HCT116 (cell line): ENCODE results near the gene RAD17. TPM values are rescaled to one million over a fixed set of nuclear protein-coding genes. Genes with fewer than 3 reads are reported as not detected.

ENCODE experiments used
- ATAC-seq: fragments of 200-7000 bp; cut with Tn5 transposase; 2 replicates; pipeline ENCODE4 v1.9.1; 2020; ENCODE audit warnings: mild to moderate bottlenecking, moderate library complexity
- BruUV-seq: library from RNA; stranded (reverse); fragments of 400-500 nt; replicated peaks from 2 replicates; lab custom pipeline; 2021; lab: Mats Ljungman, UMichigan
- CTCF ChIA-PET: fragments of 300-600 bp; sonication (Branson Sonifier 250); formaldehyde crosslinking; loops from one replicate; lab custom pipeline; 2021; ENCODE audit warnings: antibody characterized with exemption; lab: Charles Lee
- POLR2A ChIA-PET: fragments of 300-600, 350-600 bp; sonication (Branson Sonifier 250); formaldehyde crosslinking; loops from one replicate; lab custom pipeline; 2021; ENCODE audit warnings: antibody characterized with exemption; lab: Charles Lee
- RAD21 ChIA-PET, 2 experiments: fragments of 300-600 bp; sonication (Branson Sonifier 250); formaldehyde crosslinking; loops; one replicate each; lab custom pipeline; 2023; ENCODE audit warnings: low total read pairs in 2 of 2; ENCODE audit not compliant: uncharacterized antibody in 2 of 2, unreplicated experiment in 2 of 2, low non-redundant PET in 1 of 2; lab: Charles Lee
- DNase-seq: peaks from one replicate; pipeline ENCODE4 v3.0.0-alpha.2; 2010; ENCODE audit warnings: low read depth, low spot score
- H2AFZ ChIP-seq: fragments of 200-600 bp; shearing (Covaris generic), sonication (generic); 2 replicates; pipeline ENCODE4 v1.6.1; 2017; ENCODE audit warnings: low read depth, mixed run types, mixed read lengths, antibody characterized with exemption, low read length; ENCODE audit not compliant: poor library complexity, severe bottlenecking
- H3K27ac ChIP-seq: 2 replicates; pipeline ENCODE4 v1.5.1; 2012; ENCODE audit warnings: low read depth, low read length
- H3K27me3 ChIP-seq: fragments of 200-600 bp; sonication (generic); 2 replicates; pipeline ENCODE4 v1.6.1; 2016; ENCODE audit warnings: mixed run types, low read length, mixed read lengths; ENCODE audit not compliant: insufficient read depth
- H3K36me3 ChIP-seq, 2 experiments: fragments of 200-500 bp in 1 of 2; fragments of 200-600 bp in 1 of 2; sonication (Bioruptor generic) in 1 of 2; sonication (generic) in 1 of 2; 2 replicates each; pipeline versions ENCODE4 v1.5.1 to v1.6.1; 2014 to 2016; ENCODE audit warnings: low read length in 2 of 2, inconsistent platforms in 1 of 2, mixed read lengths in 1 of 2, mixed run types in 1 of 2; ENCODE audit not compliant: insufficient read depth in 2 of 2, control insufficient read depth in 1 of 2
- H3K4me1 ChIP-seq, 2 experiments: fragments of 200-600 bp in 1 of 2; sonication (generic) in 1 of 2; 2 replicates each; pipeline versions ENCODE4 v1.5.1 to v1.6.1; 2012 to 2017; ENCODE audit warnings: low read length in 2 of 2, inconsistent platforms in 1 of 2, mild to moderate bottlenecking in 1 of 2, mixed read lengths in 1 of 2, mixed run types in 1 of 2, moderate library complexity in 1 of 2; ENCODE audit not compliant: insufficient read depth in 2 of 2, control insufficient read depth in 1 of 2
- H3K4me2 ChIP-seq: fragments of 200-600 bp; sonication (generic); 2 replicates; pipeline ENCODE4 v1.6.1; 2017; ENCODE audit warnings: mixed run types, low read length, mixed read lengths
- H3K4me3 ChIP-seq, 2 experiments: fragments of 200-600 bp in 1 of 2; sonication (generic) in 1 of 2; replicated peaks in 1 of 2; 2 replicates each; pipeline ENCODE4 v1.5.1; 2011 to 2016; ENCODE audit warnings: low read length in 2 of 2, control low read depth in 1 of 2, low read depth in 1 of 2, mild to moderate bottlenecking in 1 of 2, mixed read lengths in 1 of 2, mixed run types in 1 of 2
- H3K79me2 ChIP-seq: fragments of 200-600 bp; sonication (generic); 2 replicates; pipeline ENCODE4 v1.6.1; 2017; ENCODE audit warnings: mild to moderate bottlenecking, mixed run types, low read length, moderate library complexity, mixed read lengths; ENCODE audit not compliant: insufficient read depth
- H3K9ac ChIP-seq: fragments of 200-600 bp; sonication (generic); 2 replicates; pipeline ENCODE4 v1.6.1; 2016; ENCODE audit warnings: low read length, mixed read lengths
- H3K9me2 ChIP-seq: fragments of 200-600 bp; sonication (generic), shearing (Covaris generic); 2 replicates; pipeline ENCODE4 v1.6.1; 2017; ENCODE audit warnings: mixed run types, mild to moderate bottlenecking, moderate library complexity; ENCODE audit not compliant: insufficient read depth
- H3K9me3 ChIP-seq, 2 experiments: fragments of 200-500 bp in 1 of 2; fragments of 200-600 bp in 1 of 2; sonication (Bioruptor generic) in 1 of 2; sonication (generic) in 1 of 2; 2 replicates each; pipeline ENCODE4 v1.6.1; 2014 to 2017; ENCODE audit warnings: low read length in 2 of 2, mixed read lengths in 2 of 2, inconsistent platforms in 1 of 2, low read depth in 1 of 2, mild to moderate bottlenecking in 1 of 2, mixed run types in 1 of 2, moderate library complexity in 1 of 2; ENCODE audit not compliant: control insufficient read depth in 1 of 2, insufficient read depth in 1 of 2
- H4K20me1 ChIP-seq: fragments of 200-600 bp; sonication (generic), shearing (Covaris generic); 2 replicates; pipeline ENCODE4 v1.6.1; 2017; ENCODE audit warnings: mixed run types, mild to moderate bottlenecking, moderate library complexity; ENCODE audit not compliant: insufficient read depth
- ATF3 ChIP-seq: IDR thresholded peaks from 2 replicates; pipeline ENCODE4 v1.6.1; 2012
- CEBPB ChIP-seq: IDR thresholded peaks from 2 replicates; pipeline ENCODE4 v1.6.1; 2012; ENCODE audit warnings: low read depth
- EGR1 ChIP-seq: IDR thresholded peaks from 2 replicates; pipeline ENCODE4 v1.6.1; 2012; ENCODE audit warnings: low read depth
- EZH2 ChIP-seq: fragments of 200-600 bp; sonication (generic); IDR thresholded peaks from 2 replicates; pipeline ENCODE4 v1.6.1; 2017; ENCODE audit warnings: antibody characterized with exemption, mixed run types
- EZH2phosphoT487 ChIP-seq: fragments of 200-600 bp; IDR thresholded peaks from 2 replicates; pipeline ENCODE4 v1.6.1; 2018; ENCODE audit warnings: antibody characterized with exemption, borderline replicate concordance
- JUND ChIP-seq: IDR thresholded peaks from 2 replicates; pipeline ENCODE4 v1.6.1; 2012
- POLR2A ChIP-seq: IDR thresholded peaks from 2 replicates; pipeline ENCODE4 v1.7.0; 2011; ENCODE audit warnings: borderline replicate concordance; ENCODE audit not compliant: insufficient read depth, insufficient read length; ENCODE audit errors: extremely low read depth
- POLR2AphosphoS5 ChIP-seq: IDR thresholded peaks from 2 replicates; pipeline ENCODE4 v1.6.1; 2011; ENCODE audit warnings: mild to moderate bottlenecking, low read depth, low read length, moderate library complexity
- RAD21 ChIP-seq: IDR thresholded peaks from 2 replicates; pipeline ENCODE4 v1.6.1; 2012; ENCODE audit warnings: low read depth, mild to moderate bottlenecking
- SIN3A ChIP-seq: IDR thresholded peaks from 2 replicates; pipeline ENCODE4 v1.6.1; 2012; ENCODE audit warnings: low read depth
- SP1 ChIP-seq: IDR thresholded peaks from 2 replicates; pipeline ENCODE4 v1.6.1; 2012; ENCODE audit warnings: low read depth
- YY1 ChIP-seq: IDR thresholded peaks from 2 replicates; pipeline ENCODE4 v1.6.1; 2011; ENCODE audit warnings: low read length, low read depth, moderate library complexity, mild to moderate bottlenecking; ENCODE audit not compliant: insufficient replicate concordance; ENCODE audit errors: extremely low read depth
- ZBTB33 ChIP-seq: IDR thresholded peaks from 2 replicates; pipeline ENCODE4 v1.6.1; 2011; ENCODE audit warnings: mild to moderate bottlenecking, low read length, moderate library complexity; ENCODE audit not compliant: insufficient replicate concordance; ENCODE audit errors: extremely low read depth
- ZNF274 ChIP-seq: fragments of 200-500 bp; sonication (Bioruptor generic); IDR thresholded peaks from 2 replicates; pipeline ENCODE4 v1.6.1; 2014; ENCODE audit warnings: mild to moderate bottlenecking, low read depth, low read length, inconsistent platforms
- intact Hi-C: fragments of 100-400 bp; cut with micrococcal nuclease; formaldehyde crosslinking; loops from 2 replicates; pipeline ENCODE4 v1.10.0; 2022
- total RNA-seq: library from RNA; stranded (reverse); gene quantifications from one replicate; pipeline ENCODE4 v1.2.1, GENCODE V29; 2021; ENCODE audit not compliant: unreplicated experiment
- TF ChIP-seq, protein P1 (sequence below): IDR thresholded peaks from 2 replicates; pipeline ENCODE4 v1.6.1; 2012; ENCODE audit warnings: low read depth
- TF ChIP-seq, protein P2 (sequence below), 3 experiments: fragments of 200-600 bp in 1 of 3; sonication (generic) in 1 of 3; IDR thresholded peaks in 2 of 3; conservative IDR thresholded peaks in 1 of 3; 2 replicates each; pipeline ENCODE4 v1.5.1; 2012 to 2017; ENCODE audit warnings: low read depth in 2 of 3, low read length in 2 of 3, antibody characterized with exemption in 1 of 3, borderline replicate concordance in 1 of 3, control low read depth in 1 of 3, mild to moderate bottlenecking in 1 of 3, mixed read lengths in 1 of 3, mixed run types in 1 of 3, moderate library complexity in 1 of 3; ENCODE audit not compliant: insufficient read depth in 1 of 3

RAD17 gene
- total RNA-seq, 1 experiment from 2014 or later: 29.0 TPM

- H3K27me3 ChIP-seq: no peaks in the 10 kb centered on the region
- ChIA-PET CTCF (no interaction called here), RAD21 (no interaction called here), POLR2A (no interaction called here)
- H3K9me2 ChIP-seq: no peaks in the 10 kb centered on the region
- ATAC-seq (no peak), DNase-seq (no peak)
- H3K4me3 ChIP-seq: no peak overlapping the region
- H3K36me3 ChIP-seq: no peaks in the 10 kb centered on the region
- no peak overlapping the region for H2AFZ ChIP-seq
- BruUV-seq: no TSS peak
- intact Hi-C loops: no loop called here
- no peak overlapping the region for H3K4me2 ChIP-seq
- no peak overlapping the region for H3K27ac ChIP-seq
- no peaks in the 10 kb centered on the region for H4K20me1 ChIP-seq
- no peaks in the 10 kb centered on the region for H3K9me3 ChIP-seq
- TF ChIP-seq ZBTB33 (no peak), EGR1 (no peak), YY1 (no peak), ATF3 (no peak), POLR2A (no peak), RAD21 (no peak), EZH2 (no peak), SP1 (no peak), CEBPB (no peak), POLR2AphosphoS5 (no peak), JUND (no peak), EZH2phosphoT487 (no peak), SIN3A (no peak), ZNF274 (no peak)
- TF ChIP-seq, protein P1, sequence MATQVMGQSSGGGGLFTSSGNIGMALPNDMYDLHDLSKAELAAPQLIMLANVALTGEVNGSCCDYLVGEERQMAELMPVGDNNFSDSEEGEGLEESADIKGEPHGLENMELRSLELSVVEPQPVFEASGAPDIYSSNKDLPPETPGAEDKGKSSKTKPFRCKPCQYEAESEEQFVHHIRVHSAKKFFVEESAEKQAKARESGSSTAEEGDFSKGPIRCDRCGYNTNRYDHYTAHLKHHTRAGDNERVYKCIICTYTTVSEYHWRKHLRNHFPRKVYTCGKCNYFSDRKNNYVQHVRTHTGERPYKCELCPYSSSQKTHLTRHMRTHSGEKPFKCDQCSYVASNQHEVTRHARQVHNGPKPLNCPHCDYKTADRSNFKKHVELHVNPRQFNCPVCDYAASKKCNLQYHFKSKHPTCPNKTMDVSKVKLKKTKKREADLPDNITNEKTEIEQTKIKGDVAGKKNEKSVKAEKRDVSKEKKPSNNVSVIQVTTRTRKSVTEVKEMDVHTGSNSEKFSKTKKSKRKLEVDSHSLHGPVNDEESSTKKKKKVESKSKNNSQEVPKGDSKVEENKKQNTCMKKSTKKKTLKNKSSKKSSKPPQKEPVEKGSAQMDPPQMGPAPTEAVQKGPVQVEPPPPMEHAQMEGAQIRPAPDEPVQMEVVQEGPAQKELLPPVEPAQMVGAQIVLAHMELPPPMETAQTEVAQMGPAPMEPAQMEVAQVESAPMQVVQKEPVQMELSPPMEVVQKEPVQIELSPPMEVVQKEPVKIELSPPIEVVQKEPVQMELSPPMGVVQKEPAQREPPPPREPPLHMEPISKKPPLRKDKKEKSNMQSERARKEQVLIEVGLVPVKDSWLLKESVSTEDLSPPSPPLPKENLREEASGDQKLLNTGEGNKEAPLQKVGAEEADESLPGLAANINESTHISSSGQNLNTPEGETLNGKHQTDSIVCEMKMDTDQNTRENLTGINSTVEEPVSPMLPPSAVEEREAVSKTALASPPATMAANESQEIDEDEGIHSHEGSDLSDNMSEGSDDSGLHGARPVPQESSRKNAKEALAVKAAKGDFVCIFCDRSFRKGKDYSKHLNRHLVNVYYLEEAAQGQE: no peak
- TF ChIP-seq, protein P2, sequence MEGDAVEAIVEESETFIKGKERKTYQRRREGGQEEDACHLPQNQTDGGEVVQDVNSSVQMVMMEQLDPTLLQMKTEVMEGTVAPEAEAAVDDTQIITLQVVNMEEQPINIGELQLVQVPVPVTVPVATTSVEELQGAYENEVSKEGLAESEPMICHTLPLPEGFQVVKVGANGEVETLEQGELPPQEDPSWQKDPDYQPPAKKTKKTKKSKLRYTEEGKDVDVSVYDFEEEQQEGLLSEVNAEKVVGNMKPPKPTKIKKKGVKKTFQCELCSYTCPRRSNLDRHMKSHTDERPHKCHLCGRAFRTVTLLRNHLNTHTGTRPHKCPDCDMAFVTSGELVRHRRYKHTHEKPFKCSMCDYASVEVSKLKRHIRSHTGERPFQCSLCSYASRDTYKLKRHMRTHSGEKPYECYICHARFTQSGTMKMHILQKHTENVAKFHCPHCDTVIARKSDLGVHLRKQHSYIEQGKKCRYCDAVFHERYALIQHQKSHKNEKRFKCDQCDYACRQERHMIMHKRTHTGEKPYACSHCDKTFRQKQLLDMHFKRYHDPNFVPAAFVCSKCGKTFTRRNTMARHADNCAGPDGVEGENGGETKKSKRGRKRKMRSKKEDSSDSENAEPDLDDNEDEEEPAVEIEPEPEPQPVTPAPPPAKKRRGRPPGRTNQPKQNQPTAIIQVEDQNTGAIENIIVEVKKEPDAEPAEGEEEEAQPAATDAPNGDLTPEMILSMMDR (IDR thresholded peaks at IDR 0.05 in 2 of 3, conservative IDR thresholded peaks at IDR 0.05 in 1 of 3; ENCODE audit: borderline replicate concordance in 1 of 3, insufficient read depth in 1 of 3, low read depth in 2 of 3, low read length in 2 of 3): no peak
- H3K4me1 ChIP-seq: peaks cover 0 to 8% of the 10 kb centered on the region in 2 experiments; a peak in 2 of 4 replicates
- H3K9ac ChIP-seq: no peak overlapping the region
- no peaks in the 10 kb centered on the region for H3K79me2 ChIP-seq
Measured at GRCh38 chr5:69454460-69455249, 85.0 kb downstream of the RAD17 start.
